ENCODE measurements around the gene DIPK1C.
A peak's percentile ranks its signal among the peaks of the same experiment; 100 is the strongest.
"Not testable (repeated sequence)": the region's sequence is repeated elsewhere in the genome, so short reads cannot be mapped to it uniquely, and the experiment has no call there.

Gene DIPK1C

DNA sequence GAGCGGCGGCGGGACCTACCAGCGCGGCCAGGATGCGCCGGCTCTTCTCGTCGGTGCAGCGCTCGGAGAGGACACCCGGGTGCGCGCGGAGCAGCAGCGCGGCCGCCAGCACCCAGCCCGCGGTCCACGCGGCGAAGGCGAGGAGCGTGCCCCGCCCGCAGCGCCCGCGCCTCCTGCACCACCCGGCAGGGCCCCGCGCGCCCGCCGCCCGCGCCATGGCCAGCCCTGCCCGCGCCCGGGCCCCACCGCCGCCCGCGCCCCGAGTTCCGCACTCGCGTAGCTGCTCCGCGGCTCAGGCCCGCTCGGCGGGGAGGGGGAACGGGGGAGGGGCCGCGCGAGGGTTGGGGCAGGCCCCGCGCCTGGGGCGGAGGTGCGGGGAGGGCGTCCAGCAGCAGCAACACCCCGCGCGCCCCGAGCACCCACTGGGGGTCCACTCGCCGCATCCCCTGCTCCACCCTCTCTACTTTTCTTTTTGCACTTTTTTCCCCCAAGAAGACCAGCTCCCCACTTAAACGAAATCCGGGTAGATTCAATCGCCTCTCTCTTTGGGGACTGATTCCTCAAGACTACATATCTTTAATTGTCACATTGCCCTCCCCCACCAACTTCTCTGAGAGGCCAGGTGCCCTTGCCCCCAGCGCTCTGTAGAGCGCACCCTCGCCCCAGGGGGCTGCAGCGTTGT is at the start of gene DIPK1C:
TSS of gene DIPK1C (minus strand) at position 266 of the 682 bp plus-strand sequence. CDS start at position 217, 49 bp downstream.
- no peak for DNase-seq

DNA sequence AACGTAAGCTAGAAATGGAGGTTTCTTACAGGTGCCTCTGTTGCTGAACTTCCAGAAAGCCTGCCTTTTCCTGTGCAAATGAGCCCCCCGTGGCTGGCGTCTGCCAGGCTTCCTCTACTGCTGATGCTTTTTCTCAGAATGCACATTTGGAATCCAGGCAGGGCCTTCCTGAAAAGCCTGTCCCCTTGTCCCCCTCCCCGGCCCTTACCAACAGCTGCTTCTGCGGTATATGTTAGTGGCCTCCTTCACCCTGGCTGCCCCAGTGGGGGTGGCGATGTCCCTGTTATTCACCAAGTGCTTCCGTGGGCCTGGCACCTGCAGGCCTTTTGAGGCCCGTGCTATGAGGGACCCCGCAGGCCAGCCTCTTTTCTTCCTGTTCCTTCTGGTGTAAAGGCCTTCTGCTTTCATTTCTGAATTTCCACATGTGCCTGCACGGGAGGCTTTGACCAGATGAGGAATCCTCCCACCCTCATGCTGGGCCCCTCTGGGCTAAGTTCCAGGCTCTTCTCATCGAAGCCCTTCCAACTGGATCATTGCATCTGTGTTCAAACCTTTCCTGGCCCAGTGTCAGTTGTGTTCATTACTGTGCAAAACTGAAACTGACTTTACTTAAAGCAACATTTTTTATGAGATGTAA is 49.5 kb upstream of the DIPK1C start:
- no peak for DNase-seq

DNA sequence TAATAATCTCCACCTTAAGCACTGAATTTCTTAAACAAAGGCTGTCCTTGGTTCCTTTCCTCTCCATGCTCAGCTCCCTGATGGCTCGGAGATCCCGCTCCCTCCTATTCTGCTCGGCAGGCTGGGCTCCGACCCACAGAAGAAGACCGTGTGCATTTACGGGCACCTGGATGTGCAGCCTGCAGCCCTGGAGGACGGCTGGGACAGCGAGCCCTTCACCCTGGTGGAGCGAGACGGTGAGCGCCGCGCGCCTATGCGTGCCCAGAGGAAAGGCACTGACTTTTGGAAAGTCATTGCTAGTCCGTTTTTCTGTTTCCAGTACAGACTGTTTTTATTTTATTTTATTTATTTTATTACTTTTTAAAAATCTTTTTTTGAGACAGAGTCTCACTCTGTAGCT is 48.7 kb upstream of the DIPK1C start:
- no peak for DNase-seq

DNA sequence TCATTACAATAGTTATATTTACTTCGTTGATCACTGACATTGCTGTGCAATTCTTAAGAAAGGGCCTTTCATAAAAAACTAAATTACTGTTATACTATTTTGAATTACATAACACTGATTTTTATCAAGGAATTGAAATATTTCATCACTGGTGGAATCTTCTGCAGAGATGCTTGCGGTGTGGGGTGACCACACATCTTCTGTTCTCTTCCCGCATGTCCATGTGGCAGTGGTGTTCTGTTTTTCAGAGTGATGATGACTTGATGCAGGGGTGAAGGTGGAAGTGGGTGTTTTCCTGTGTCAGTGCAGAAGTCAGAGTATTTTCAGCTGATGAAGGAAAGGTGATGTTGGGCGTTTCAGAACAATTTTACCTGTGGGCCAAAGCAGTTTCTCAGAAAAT is 46.0 kb upstream of the DIPK1C start:
- DNase-seq: no peak

DNA sequence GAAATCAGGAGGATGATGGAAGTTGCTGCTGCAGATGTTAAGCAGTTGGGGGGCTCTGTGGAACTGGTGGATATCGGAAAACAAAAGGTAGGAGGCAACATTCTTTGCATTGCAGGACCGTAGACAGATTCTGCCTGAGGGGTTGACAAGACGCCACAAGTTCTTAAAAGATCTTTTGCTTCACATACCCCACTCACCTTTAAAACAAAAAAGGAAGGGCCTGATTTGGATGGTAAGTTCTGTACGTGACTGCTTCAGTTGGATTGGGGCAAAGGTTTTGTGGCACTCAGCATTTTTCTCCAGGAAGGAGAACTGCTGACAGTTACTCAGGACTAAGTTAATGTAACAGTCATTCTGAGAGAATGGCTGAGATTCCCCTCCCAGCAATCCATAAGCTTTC is 44.3 kb upstream of the DIPK1C start:
- no peak for DNase-seq

DNA sequence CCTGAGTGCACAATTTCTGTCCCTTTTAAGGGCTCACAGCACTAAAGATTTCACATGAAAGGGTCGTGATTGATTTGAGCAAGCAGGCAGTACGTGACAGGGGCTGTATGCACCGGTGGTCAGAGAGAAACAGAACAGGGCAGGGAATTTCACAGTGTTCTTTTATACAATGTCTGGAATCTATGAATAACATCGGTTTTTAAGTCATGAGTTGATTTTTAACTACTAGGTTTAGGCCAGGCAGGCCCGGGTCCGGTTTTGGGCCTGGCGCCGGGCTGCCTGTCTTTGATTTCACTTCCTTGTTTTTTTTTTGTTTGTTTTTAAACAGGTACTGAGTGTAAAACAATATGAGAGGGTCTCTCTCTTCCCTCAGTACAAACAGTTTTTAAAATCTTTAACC is 43.7 kb upstream of the DIPK1C start:
- not testable (repeated sequence) for DNase-seq

DNA sequence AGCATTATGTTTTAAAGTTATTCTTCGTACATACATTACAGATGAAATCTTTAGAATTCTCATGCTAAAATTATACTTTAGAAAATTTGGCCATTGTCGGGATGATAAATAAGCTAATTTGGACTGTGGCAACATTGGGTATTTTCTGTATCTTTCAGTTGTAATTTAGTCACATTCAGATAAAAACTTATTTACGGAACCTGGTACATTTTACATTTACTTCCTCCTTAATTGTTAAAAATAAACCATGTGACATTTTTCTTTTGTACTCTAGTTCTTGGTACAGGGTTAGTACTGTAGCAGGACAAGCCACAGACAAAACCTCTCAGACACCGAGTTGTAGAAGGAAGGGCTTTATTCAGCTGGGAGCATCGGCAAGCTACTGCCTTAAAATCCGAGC is 43.3 kb upstream of the DIPK1C start:
- no peak for DNase-seq

DNA sequence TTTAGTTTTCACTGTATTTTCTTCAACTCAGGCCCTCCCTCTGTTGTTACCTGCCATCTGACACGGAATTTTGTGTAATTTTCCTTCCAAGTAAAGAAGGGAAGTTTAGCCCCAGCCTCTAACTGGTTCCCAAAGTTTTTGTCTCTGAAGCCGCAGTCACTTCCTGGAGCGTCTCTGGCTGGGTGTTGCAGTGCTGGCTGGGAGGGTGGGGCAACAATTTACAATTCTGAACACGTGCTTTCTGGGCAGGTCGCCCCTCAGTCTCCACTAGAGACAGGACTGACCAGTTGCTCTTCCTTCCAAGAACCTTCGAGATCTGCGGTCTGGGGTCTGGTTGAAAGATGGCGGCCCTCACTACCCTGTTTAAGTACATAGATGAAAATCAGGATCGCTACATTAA is 42.5 kb upstream of the DIPK1C start:
- DNase-seq: peak; percentile 22

DNA sequence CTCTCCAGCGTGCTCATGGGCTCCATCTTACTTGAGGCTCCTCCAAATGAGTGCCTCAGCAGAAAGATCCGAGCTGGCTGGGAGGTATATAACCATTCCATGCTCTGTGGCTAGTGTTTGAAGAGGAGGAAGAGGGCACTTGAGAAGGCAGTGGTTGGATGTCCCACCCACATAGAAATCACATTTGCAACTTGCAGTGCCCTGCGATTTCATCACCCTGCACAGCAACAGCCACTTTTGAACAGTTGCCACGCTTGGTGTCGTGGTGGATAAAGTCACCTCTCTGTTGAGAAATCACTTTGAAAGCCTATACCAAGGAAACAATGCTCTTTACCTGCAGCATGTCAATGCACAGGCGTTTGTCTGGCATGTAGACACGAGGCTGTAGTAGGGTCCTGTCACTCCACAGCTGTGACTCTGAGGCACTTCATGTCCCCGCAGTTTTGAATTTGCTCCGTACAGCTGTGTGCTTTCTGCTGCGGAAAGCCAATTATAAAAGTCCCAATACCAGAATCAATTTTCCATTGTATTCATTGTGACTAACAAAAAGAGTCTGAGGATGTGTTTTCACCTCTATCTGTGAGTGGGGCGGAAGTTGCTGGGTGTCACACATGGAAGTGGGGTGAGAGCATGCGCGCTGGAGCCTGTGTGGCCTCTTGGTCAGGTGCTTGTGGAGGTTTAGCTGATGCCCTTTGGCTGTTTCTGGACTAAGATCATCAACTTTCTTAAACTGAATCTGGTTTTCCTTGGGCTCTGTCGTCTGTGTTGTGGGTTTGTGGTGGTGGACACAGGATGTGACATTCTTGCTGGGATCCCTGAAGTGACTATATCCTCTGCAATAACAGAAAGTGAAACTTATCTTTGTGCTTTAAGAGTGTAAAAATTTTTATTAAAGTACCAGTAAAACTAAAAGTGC is 41.9 kb upstream of the DIPK1C start:
- DNase-seq: peak; percentile 69

DNA sequence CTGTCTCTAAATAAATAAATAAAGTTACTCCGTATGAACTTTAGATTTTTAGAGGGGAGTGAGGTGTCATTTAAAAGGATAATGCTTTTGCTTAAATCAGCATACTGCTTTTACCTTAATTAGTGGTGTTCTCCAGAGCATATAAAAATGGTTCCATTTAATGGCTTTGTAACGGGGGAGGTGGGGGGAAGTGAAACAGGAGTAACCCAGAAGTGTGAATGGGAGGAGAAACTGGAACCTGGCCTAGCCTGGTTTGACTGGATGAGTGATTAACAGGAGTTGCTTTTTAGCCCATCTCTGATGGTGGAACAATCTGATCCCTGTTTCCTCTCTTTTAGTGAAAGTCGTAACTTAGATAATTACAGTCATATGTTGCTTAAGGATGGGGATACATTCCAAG is 40.7 kb upstream of the DIPK1C start:
- DNase-seq: no peak

DNA sequence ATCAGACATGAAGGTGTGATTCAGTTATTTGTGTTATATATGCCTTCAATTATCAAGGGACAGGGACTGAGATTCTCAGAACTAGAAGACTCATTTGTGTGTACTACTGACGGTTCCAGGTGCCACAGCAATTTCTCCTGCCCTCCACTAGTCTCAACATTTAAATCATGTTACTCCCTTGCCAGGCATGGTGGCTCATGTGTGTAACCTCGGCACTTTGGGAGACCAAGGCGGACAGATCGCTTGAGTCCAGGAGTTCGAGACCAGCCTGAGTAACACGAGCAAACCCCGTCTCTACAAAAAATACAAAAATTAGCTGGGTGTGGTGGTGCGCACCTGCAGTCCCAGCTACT is 40.2 kb upstream of the DIPK1C start:
- DNase-seq: no peak

DNA sequence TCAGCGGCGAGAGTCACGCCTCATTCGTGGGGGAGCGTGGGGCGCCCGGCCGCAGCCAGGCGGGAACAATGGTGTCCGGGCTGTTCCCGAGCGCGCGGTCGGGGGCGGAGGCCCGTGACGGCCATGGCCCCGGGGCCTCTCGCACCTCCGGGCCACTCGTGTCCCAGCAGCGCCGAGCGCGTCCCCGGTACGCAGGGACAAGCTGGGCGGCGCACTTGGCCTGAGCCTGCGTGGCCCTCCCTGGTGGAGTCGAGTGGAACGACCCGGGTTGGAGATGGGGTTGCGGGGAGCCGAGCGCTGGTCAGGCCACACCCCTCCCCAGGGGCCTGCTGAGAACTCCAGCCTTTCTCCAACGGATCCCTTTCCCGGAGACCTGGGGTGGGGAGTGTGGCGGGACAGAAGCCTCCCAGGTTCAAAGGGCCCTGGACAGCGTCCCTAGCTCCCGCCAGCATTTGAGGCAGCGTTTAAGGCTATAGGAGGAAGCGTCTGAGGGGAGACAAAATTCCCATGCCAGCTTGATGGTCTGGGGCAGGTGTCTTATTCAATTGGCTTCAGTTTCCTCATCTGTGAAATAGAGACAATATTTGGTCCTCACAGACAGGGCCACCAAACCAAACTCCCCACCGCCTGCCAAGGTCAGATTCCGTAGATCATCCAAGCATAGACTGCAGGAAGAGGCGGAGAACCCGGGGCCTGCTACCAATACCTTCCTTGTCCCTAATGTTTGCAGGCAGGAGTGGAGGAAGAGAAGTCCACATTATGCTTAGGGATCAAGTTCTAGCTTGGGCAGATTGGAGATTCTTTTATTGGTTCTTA is 39.6 kb upstream of the DIPK1C start:
- no peak for DNase-seq

DNA sequence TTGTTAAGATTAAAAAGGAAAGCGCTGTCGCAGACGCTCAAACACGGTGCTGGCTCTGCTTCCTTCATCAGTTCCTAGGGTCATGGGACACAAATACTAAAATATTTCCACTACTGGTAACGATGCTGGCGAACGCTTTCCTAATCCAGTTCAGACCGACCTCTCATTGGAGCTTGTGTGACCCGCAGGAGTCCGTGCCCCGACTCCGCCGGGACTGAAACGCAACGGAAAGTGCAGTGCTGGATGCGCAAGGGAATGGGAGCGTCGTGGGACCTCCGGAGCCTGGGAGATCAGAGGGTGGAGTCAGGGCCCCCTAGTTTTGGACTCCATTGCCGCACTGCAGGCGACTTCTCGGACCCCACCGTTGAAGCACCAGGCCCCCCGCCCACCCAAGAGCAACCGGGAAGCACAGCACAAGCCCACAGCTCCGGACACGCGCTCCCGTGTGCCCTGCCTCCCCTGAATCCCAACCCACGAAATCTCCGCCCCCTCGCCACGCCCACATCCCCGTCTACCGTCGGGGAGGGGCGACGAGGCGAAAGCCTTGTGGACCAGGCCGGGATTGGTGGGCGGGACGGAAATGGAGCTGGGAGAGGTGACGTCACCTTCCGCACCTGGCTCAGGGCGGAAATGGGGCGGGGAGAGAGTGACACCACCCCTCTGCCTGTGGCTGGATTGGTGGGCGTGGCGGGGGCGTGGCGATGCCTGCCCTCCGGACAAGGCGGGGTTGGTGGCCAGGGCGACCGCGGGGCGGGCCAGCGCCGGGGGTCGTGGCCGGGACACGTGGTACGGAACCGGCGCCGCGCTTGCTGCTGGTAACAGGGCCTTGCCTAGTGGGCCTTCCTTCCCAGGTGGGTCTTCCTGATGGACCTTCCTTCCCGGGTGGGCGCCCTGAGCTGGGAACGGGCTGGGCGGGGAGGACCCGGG is 38.7 kb upstream of the DIPK1C start, which contains the start of gene CNDP2:
TSS of gene CNDP2 (plus strand) at position 783 of the 927 bp plus-strand sequence. CDS start 3,611 bp downstream, outside the sequence.
- DNase-seq: peak; percentile 98

DNA sequence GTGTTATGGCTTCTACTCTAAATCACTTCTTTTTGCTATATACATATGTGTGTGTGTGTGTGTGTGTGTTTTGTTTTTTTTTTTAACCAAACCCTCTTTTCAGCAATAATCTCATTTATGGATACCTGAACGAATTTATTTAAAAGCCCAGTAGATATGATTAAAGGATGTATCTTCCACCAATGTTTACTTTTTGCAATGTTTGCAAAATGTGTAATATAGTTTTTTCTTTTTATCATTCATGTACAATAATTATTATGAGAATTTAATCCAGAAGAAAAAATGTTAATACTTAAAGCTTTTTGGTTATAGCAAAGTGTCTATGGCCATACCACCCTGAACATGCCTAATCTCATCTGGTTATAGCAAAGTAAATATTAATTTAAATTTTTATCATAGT is 37.4 kb upstream of the DIPK1C start:
- DNase-seq: no peak

DNA sequence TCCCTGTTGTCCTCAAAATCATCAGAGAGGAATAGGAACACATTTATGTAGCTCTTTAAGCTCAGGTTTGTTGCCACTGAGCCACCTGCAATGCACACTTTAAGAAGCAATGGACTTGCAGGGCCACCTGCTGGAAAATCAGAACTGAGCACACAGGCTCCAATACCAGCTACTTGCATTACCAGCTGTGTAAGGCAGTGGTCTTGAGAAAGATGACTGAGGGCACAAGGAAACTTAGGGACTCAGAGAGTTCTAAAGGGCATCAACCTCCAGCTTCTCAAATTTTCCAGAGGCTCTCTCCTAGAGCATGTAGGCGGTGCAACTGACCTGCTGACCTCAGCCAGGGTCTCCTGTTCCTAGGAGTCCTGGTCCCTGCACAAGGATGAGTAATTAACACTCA is 36.6 kb upstream of the DIPK1C start:
- DNase-seq: peak; percentile 38

DNA sequence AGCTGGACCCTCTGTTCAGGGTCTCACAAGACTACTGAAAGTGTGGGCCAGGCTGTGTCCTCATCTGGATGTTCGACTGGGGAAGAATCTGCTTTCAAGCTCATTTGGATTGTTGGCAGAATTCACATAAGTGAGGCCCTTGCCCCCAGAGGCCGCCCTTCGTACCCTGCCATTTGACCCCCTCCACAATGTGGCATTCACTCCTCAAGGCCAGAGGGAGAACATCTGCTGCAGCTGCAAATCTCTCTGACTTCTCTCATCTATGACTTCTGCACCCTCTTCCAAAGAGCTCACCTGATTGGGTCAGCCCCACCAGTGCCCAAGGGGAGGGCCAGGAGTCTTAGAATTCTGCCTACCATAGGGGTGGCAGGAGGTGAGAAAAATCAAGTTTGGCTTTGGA is 35.2 kb upstream of the DIPK1C start:
- DNase-seq: no peak

DNA sequence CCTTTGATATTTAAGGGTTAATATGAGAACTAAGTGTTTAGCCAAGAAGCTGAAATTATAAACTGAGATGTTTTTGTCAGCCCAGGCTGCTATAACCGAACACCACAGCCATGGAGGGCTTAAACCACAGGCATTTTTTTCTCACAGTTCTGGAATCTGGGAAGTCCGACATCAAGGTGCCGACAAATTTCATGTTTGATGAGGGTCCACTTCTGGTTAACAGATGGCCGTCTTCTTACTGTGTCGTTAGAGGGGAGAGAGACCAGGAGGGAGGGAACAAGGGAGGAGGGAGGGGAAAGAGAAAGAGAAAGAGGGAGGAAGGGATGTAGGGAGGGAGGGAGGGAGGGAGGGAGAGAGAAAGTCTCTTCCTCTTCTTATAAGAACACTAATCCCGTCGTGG is 32.6 kb upstream of the DIPK1C start:
- no peak for DNase-seq

DNA sequence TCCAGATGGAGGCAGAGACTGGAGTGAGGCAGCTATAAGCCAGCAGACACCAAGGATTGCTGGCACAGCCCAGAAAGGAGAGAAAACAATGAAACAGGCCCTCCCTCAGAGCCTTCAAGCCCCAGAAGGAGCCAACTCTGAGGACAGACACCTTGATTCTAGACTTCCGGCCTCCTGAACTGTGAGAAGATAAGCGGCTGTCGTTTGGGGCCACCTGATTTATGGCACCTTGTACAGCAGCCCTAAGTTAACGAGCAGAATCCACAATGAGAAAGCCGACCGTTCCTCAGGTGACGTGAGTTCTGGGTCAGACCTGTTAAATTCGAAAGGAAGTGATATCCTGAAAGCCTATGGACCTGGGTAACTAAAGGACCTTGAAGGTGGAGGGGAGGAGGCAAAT is 31.8 kb upstream of the DIPK1C start:
- no peak for DNase-seq

DNA sequence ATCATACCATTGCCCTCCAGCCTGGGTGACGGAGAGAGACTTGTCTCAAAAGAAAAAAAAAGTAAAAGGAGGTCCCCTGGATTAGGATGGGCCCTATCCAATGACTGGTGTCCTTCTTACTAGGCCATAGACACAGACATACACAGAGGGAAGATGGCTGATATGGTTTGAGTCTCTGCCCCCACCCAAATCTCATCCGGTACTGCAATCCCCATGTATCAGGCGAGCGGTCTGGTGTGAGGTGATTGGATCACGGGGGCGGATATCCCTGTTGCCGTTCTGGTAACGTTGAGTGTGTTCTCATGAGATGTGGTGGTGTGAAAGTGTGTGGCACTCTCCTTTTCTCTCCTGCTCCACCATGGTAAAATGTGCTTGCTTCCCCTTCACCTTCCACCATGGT is 31.2 kb upstream of the DIPK1C start:
- DNase-seq: no peak

DNA sequence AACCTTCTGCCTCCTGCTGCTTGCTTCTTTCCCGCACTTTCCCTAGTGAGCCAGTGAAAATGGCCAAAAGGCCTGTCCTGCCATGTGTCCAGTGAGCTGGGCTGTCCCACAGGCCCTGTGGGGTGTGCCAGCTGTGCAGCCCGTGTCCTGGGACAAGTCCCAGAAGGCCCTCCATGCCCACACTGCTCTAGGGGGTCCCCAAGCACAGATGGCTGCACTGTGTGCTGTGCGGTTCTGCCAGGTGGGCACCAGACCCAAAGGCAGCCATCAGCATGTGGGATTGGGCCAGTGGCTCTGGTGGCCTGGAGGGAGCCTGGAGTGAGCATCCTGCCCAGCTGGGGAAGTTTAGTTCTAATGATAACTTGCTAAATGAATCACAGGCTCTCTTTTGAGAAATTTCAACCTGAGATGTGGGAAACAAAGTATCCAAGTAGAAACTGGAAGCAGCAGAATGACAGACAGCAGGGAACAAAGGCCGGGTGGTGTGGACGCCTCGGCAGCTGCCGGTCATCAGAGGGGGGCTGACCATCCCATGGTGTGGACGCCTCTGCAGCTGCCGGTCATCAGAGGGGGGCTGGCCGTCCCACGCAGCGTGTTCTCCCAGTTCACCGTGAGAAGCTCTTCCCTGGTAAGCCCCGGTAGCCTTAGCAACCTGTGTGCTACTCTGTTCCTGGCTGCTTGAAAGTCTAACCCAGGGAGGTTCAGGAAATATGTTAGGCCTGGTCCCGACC is 29.2 kb upstream of the DIPK1C start:
- no peak for DNase-seq

DNA sequence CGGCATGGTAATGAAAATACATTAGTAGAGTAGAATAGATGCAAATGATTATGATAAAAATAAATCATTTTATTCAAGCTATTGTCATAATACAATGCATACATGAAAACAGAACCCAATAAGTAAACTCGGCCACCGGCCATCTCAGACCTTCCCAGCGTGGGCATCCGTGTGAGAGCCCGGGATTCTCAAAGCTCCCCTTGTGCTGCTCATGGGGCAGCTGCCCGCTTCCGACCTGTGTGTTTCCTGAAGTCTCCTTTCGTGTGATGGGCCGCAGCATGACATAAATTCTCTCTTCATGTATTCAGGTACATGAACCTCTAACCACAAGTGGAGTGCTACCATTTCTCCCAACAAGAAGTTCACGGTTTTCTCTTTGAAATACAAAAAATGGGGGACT is 25.6 kb upstream of the DIPK1C start:
- DNase-seq: no peak

Measured in activated T-cell treated with anti-CD3 and anti-CD28 coated beads for 4 hours (primary cell).